DND-41 (cell line): ENCODE measurements around the gene PTPRE.

Experiments
- ATAC-seq: fragments of 200-7000 bp; cut with Tn5 transposase; 3 replicates; pipeline ENCODE4 v1.9.1; 2021; ENCODE audit warnings: low read depth; ENCODE audit not compliant: insufficient read depth
- DNase-seq: peaks from one replicate; pipeline ENCODE4 v3.0.0-alpha.2; 2020
- H2AFZ ChIP-seq: 2 replicates; pipeline ENCODE4 v1.6.0; 2012; ENCODE audit warnings: low read depth, low read length
- H3K27ac ChIP-seq: 2 replicates; pipeline ENCODE4 v1.5.1; 2012; ENCODE audit warnings: low read length, inconsistent platforms
- H3K27me3 ChIP-seq: fragments of 200-600 bp; sonication (generic); 2 replicates; pipeline ENCODE4 v1.6.0; 2012; ENCODE audit warnings: low read length, mild to moderate bottlenecking, inconsistent platforms; ENCODE audit not compliant: insufficient read depth, poor library complexity
- H3K36me3 ChIP-seq: 2 replicates; pipeline ENCODE4 v1.5.1; 2012; ENCODE audit warnings: low read length, inconsistent platforms; ENCODE audit not compliant: insufficient read depth
- H3K4me1 ChIP-seq: 2 replicates; pipeline ENCODE4 v1.5.1; 2012; ENCODE audit warnings: mild to moderate bottlenecking, low read length; ENCODE audit not compliant: insufficient read depth
- H3K4me2 ChIP-seq: 2 replicates; pipeline ENCODE4 v1.6.0; 2012; ENCODE audit warnings: mild to moderate bottlenecking, moderate library complexity, low read length, inconsistent platforms; ENCODE audit not compliant: insufficient read depth
- H3K4me3 ChIP-seq, 2 experiments: fragments of 200-600 bp in 1 of 2; shearing (Covaris generic) in 1 of 2; 2 replicates each; pipeline ENCODE4 v1.5.1; 2012 to 2016; ENCODE audit warnings: inconsistent platforms in 2 of 2, low read length in 2 of 2, mild to moderate bottlenecking in 2 of 2, low read depth in 1 of 2, moderate library complexity in 1 of 2
- H3K79me2 ChIP-seq: 2 replicates; pipeline ENCODE4 v1.6.0; 2012; ENCODE audit warnings: low read length, inconsistent platforms; ENCODE audit not compliant: insufficient read depth
- H3K9ac ChIP-seq: 2 replicates; pipeline ENCODE4 v1.6.0; 2012; ENCODE audit warnings: low read depth, mild to moderate bottlenecking, inconsistent platforms, low read length, moderate library complexity
- H3K9me3 ChIP-seq: 2 replicates; pipeline ENCODE4 v1.5.1; 2012; ENCODE audit warnings: low read length, moderate library complexity, mild to moderate bottlenecking, inconsistent platforms; ENCODE audit not compliant: insufficient read depth, severe bottlenecking
- H4K20me1 ChIP-seq: 2 replicates; pipeline ENCODE4 v1.6.0; 2012; ENCODE audit warnings: low read length; ENCODE audit not compliant: insufficient read depth
- CTCF ChIP-seq: IDR thresholded peaks from 2 replicates; pipeline ENCODE4 v1.5.1; 2012; ENCODE audit warnings: borderline replicate concordance, low read length, moderate library complexity, mild to moderate bottlenecking; ENCODE audit not compliant: poor library complexity, severe bottlenecking; ENCODE audit errors: extremely low read depth
- EZH2 ChIP-seq: IDR thresholded peaks from 3 replicates; pipeline ENCODE4 v1.6.1; 2012; ENCODE audit warnings: borderline replicate concordance, low read depth, mild to moderate bottlenecking, moderate library complexity, low read length, inconsistent platforms; ENCODE audit not compliant: severe bottlenecking

PTPRE gene

GRCh38 chr10:127889605-127890195 is 17.2 kb upstream of the PTPRE start:
- H3K9ac ChIP-seq: no peak overlapping the region
- no peak for TF ChIP-seq CTCF
- no peaks in the 10 kb centered on the region for H3K36me3 ChIP-seq
- no peak overlapping the region for H2AFZ ChIP-seq
- H3K27me3 ChIP-seq: peaks cover 7% of the 10 kb centered on the region
- no peaks in the 10 kb centered on the region for H4K20me1 ChIP-seq
- H3K4me1 ChIP-seq: no peaks in the 10 kb centered on the region
- no peak for ATAC-seq
- no peak overlapping the region for H3K4me3 ChIP-seq
- no peak for DNase-seq
- no peak overlapping the region for H3K4me2 ChIP-seq
- H3K27ac ChIP-seq: no peak overlapping the region
- no peaks in the 10 kb centered on the region for H3K9me3 ChIP-seq
- H3K79me2 ChIP-seq: no peaks in the 10 kb centered on the region

- Histone ChIP-seq H3K27ac (no peak overlapping the region), H2AFZ (no peak overlapping the region), H3K4me3 (no peak overlapping the region), H4K20me1 (no peaks in the 10 kb centered on the region), H3K4me2 (no peak overlapping the region), H3K9me3 (no peaks in the 10 kb centered on the region), H3K36me3 (no peaks in the 10 kb centered on the region), H3K79me2 (no peaks in the 10 kb centered on the region), H3K9ac (no peak overlapping the region), H3K27me3 (peaks cover 10% of the 10 kb centered on the region), H3K4me1 (no peaks in the 10 kb centered on the region)
- no peak for DNase-seq
- ATAC-seq: no peak
- no peak for TF ChIP-seq CTCF
- no peak for TF ChIP-seq EZH2
These were observed 16.7 kb upstream of the PTPRE start for GRCh38 chr10:127890216-127890615.

GRCh38 chr10:127890832-127891334 is 16.0 kb upstream of the PTPRE start:
- ATAC-seq: no peak
- H3K36me3 ChIP-seq: no peaks in the 10 kb centered on the region

More at GRCh38 chr10:127890832-127891334, 16.0 kb upstream of the PTPRE start:
- TF ChIP-seq EZH2 (no peak), CTCF (no peak)
- Histone ChIP-seq H3K27ac (no peak overlapping the region), H3K4me3 (no peak overlapping the region), H3K27me3 (peaks cover 12% of the 10 kb centered on the region), H3K4me1 (no peaks in the 10 kb centered on the region), H4K20me1 (no peaks in the 10 kb centered on the region), H3K9me3 (no peaks in the 10 kb centered on the region), H3K79me2 (no peaks in the 10 kb centered on the region), H2AFZ (no peak overlapping the region), H3K9ac (no peak overlapping the region), H3K4me2 (no peak overlapping the region)
- DNase-seq: no peak
